Thyroid gland (tissue), 4 donors: Measurements from ENCODE around the gene FRS3.

Experiments
- CTCF ChIP-seq, 6 experiments: fragments of 200-600 bp in 3 of 6; fragments of 450-650 bp in 3 of 6; sonication (generic) in 3 of 6; IDR thresholded peaks; one replicate each; pipeline ENCODE4 v1.5.1; 2016 to 2019; ENCODE audit warnings: antibody characterized with exemption in 6 of 6, mild to moderate bottlenecking in 2 of 6, inconsistent platforms in 1 of 6, moderate library complexity in 1 of 6
- POLR2A ChIP-seq, 2 donors: fragments of 450-650 bp; IDR thresholded peaks; one replicate each; pipeline ENCODE4 v1.6.1; 2017; ENCODE audit warnings: antibody characterized with exemption in 2 of 2, mild to moderate bottlenecking in 2 of 2, moderate library complexity in 1 of 2

- TF ChIP-seq CTCF (IDR thresholded peaks at IDR 0.05) (no peak), POLR2A (IDR thresholded peaks at IDR 0.05) (no peak)
These were observed 46.8 kb upstream of the FRS3 start for GRCh38 chr6:41826343-41827022.
